HG03442 (cell line): ENCODE data around the gene ANO2.
"Not testable (repeated sequence)": the region's sequence is repeated elsewhere in the genome, so short reads cannot be mapped to it uniquely, and the experiment has no call there.

ENCODE experiments used
- ATAC-seq: cut with Tn5 transposase; IDR thresholded peaks from one replicate; pipeline ENCODE4 v1.9.1; 2021; ENCODE audit warnings: mild to moderate bottlenecking, moderate library complexity; ENCODE audit not compliant: unreplicated experiment

Gene ANO2

GRCh38 chr12:5830111-5830510 lies 114.9 kb downstream of the ANO2 start:
- no peak for ATAC-seq

GRCh38 chr12:5827591-5827990 lies 117.5 kb downstream of the ANO2 start:
- ATAC-seq = no peak

- ATAC-seq = not testable (repeated sequence)
Measured at GRCh38 chr12:5825761-5826160, 119.3 kb downstream of the ANO2 start.

DNA sequence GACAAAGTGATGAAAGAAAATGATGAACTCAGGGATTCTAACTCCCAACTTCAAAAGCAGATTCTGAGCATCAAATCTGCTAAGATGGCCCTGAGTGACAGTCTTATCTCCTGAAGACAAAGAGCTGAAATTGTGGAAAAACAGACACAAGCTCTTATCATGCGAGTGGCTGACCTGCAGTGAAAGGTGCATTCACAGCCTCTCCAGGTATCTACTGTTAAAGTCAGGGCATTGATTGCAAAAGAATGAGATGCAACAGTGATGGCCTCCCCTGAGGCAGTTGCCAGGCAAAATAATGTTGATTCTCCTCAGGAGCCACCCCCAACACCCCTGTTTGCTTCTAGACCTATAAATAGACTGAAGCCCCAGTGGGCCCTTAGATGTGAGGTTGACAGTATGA lies 126.2 kb downstream of the ANO2 start:
- ATAC-seq = not testable (repeated sequence)

DNA sequence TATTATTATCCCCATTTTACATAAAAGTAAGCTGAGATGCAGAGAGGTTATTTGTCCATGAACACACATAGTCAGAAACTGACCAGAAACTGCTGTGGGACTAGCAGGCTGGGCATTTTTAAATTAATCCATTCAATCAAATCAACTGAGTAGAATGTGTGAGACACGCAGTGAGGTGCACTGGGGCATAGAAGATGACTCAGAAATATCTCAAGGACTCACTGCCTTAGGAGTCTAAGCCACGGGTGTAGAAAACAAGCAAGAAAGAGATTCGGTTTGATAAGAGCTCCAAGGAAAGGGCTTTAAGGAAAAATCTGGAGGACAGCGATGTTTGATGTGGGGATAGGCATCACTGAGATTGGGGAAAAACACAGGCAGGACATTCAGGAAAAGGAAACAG lies 127.8 kb downstream of the ANO2 start:
- no peak for ATAC-seq

DNA sequence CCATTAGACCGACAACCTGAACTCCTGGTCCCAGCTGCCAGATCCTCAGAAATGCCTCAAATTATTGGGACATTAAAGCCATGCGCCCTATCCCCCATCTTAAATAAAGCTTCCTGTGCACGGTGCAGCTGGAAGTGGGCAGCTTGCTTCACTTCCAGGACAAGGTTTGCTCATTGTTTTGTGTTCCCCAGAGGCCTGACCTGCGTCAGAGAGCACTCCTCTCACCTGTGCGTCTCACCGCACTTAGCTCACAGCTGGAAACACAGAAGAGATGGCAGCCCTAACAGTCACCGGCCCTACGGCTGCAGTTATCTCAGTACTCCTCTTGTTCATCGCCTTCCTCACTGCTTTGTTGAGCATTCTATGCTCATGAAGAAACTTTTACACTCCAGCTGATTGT lies 135.5 kb downstream of the ANO2 start:
- no peak for ATAC-seq

DNA sequence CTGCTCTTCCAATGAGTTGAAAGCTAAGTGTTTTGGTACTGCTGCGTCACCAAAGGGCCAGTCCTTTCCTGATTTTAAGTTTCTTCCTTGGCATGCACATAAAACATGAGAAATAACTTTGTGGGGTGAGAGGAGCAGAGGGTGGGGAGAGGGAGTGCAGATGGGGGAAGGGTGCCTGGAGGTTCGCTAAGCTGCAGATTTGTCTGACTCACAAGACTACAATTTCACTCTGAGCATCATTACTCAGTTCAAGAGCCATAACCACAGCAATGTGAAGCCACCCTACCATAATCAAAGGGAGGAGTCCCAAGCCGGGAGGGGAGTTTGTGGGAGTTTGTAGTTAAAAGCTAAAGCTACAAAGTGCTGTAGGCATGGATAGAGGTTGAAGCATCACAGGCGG lies 136.1 kb downstream of the ANO2 start:
- ATAC-seq = no peak

- ATAC-seq = no peak
Measured at GRCh38 chr12:5807514-5808219, 137.4 kb downstream of the ANO2 start.

GRCh38 chr12:5807090-5807414 lies 138.0 kb downstream of the ANO2 start:
- no peak for ATAC-seq

- no peak for ATAC-seq
Measured at GRCh38 chr12:5806371-5807089, 138.5 kb downstream of the ANO2 start.

GRCh38 chr12:5803532-5803931 lies 141.5 kb downstream of the ANO2 start:
- no peak for ATAC-seq

DNA sequence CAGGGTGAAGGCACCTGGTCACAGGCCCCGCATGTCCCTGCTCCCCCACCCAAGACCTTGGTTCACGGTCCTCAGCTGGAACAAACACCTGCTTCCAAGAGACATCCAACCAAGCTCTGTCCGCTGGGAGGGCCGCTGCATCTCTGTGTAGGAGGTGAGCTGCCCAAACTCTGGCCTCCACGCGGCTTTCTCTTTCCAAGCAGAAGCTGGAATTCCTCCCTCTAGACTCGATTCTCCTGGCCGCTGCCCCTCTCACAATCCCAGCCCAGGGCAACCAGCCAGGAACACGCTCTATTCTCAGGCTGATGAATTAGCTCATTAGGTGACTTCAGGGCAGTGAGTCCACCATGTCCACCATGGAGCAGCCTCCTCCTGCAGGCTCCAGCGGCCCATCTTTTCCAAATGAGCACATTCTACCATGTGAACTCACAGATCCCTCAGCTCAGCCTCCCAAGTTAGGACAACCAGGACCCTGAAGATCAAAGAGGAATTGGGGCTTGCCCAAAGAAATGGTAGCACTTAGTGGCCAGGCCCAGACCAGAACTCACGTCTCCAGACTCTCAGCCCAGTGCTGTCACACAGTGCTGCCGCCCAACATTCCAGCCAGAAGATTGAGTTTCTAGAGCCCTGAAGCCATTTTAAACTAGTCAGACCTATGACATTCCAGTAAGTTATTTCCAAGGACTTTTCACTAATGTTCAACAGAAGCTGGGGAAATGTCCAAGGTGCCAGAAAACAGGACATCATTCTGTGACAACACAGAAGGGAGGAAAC lies 146.6 kb downstream of the ANO2 start:
- ATAC-seq = no peak

GRCh38 chr12:5797661-5798060 lies 147.4 kb downstream of the ANO2 start:
- no peak for ATAC-seq

DNA sequence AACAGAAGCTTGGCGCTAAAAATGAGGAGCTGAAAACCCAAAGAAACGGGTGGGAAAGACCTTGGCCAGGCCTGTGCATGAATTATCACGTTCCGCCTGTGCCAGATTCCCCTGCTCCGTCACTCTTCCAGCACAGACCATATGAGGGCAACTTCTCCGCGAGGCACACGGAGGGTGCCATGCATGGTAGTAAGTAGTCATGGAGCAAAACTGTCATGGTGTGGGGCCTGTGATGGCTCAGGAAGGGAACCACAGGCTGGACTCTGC lies 148.2 kb downstream of the ANO2 start:
- ATAC-seq = no peak

DNA sequence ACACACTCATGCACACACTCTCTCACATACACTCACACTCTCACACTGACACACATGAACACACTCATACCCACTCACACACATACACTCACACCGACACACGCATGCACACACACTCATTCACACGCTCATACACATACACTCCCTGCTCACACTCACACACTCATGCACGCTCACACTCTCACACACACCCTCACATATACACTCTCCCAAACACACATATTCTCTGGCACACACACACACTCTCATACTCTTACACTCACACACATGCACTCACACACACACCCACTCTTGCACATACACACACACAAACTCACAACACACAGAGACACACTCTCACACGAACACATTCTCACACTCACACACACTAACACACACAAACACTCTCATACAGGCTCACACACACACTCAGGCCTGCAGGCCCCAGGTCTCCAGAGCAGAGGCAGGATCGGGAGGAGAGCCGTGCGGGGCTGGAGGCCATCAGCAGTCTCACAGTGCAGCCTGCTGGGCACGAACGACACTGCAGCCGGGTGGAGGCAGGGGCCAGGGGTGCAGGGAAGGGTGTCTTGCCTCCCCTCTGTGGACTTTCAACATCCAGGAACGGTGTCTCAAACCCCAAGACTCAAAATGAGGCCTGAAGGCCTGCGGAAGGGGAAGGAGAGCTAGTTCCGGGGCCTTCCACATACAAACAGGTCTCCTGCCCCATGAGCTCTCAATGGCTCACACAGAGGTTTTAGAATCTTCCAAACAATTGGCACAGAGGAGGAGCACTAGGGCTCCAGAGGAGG lies 148.7 kb downstream of the ANO2 start:
- no peak for ATAC-seq

GRCh38 chr12:5794156-5794555 lies 150.9 kb downstream of the ANO2 start:
- no peak for ATAC-seq

- no peak for ATAC-seq
Measured at GRCh38 chr12:5792343-5792742, 152.7 kb downstream of the ANO2 start.

- no peak for ATAC-seq
Measured at GRCh38 chr12:5789469-5789968, 155.5 kb downstream of the ANO2 start.

DNA sequence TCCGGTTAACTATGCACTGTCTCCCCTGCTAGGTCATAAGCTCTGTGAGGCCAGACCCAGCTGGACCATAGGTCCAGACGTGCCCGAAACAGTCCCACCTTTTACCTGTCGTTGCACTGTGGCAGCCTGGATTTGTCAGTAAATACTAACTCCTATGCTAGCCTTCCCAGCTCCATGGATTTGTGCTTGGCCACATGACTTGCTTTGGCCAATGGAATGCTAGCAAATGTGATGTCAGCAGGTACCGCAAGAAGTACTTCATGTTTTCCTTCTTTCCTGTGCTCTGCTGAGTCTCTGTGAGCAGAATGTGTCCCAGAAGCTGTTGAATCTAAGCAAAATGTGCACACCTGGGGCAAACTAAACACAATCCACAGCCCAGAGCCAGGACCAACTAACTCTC lies 157.2 kb downstream of the ANO2 start:
- no peak for ATAC-seq

DNA sequence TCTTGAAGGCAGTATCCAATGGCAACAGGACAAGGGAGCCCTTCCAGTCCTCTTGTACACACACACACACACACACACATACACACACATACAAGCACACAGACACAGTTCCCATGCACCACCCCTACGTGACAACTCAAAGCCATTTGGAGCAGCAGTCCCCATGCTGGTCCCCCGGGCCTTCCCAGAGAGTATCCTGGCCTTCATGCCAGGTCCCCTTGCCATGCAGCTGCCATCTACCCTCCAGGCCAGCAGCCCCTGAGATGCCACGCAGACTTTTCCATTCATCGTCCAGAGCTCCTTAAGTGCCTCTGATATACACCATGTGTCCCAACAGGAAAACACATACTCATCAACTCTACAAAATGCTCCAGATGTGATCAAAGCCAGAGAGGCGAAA lies 159.5 kb downstream of the ANO2 start:
- ATAC-seq = no peak

DNA sequence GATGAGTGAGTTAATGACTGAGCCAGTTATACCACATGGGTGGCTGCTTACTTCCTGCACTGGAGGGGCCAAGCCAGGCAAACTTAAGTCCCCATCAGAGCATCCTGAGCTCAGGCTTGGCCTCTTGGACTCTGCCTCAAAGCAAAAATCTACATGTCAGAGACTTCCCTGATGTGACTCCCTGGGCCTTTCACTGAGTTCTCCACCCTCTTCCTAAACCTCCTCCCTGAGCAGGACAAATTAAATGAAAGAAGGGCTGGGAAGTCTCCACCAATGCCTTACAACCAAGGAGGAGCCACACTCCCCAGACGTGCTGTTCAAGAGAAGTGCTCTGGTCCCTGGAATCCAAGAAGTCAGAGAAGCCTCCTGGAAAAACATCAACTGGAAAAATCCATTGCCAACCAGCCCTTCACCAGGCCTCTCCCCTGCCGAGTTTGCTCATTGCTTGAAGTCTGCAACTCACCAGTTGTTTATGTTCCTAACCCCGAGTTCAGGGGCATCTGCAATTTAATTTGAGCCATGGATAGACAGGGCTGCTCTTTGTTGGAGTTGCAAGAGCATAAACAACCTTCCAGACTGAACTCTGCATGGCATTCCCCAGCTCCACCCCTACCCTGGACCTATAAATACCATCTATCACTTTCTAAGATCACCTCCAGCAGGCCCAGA lies 160.5 kb downstream of the ANO2 start:
- ATAC-seq = no peak
